WTC11 (cell line): ENCODE measurements around the gene DENND1C.

ENCODE experiments used
- CTCF ChIP-seq: fragments of 200-600 bp; IDR thresholded peaks from 2 replicates; pipeline ENCODE4 v1.8.0; 2022; ENCODE audit warnings: antibody characterized with exemption
- ELF4 ChIP-seq: sonication (generic); formaldehyde crosslinking; IDR thresholded peaks from 2 replicates; pipeline ENCODE4 v1.8.1; 2022; ENCODE audit warnings: low read depth, mild to moderate bottlenecking, moderate library complexity, missing genetic modification reagents
- FOXJ3 ChIP-seq: sonication (generic); formaldehyde crosslinking; IDR thresholded peaks from 2 replicates; pipeline ENCODE4 v1.9.0; 2021; ENCODE audit warnings: missing genetic modification reagents, mild to moderate bottlenecking, borderline replicate concordance
- JUN ChIP-seq: sonication (generic); formaldehyde crosslinking; IDR thresholded peaks from 2 replicates; pipeline ENCODE4 v1.8.0; 2023; ENCODE audit warnings: mild to moderate bottlenecking, missing genetic modification reagents
- MAX ChIP-seq: sonication (generic); formaldehyde crosslinking; IDR thresholded peaks from 2 replicates; pipeline ENCODE4 v1.8.0; 2022; ENCODE audit warnings: mild to moderate bottlenecking, missing genetic modification reagents
- NR2C2 ChIP-seq: sonication (generic); formaldehyde crosslinking; IDR thresholded peaks from 2 replicates; pipeline ENCODE4 v1.8.0; 2022; ENCODE audit warnings: mild to moderate bottlenecking, missing genetic modification reagents
- TCF7 ChIP-seq: sonication (generic); formaldehyde crosslinking; IDR thresholded peaks from 2 replicates; pipeline ENCODE4 v1.8.0; 2022; ENCODE audit warnings: mild to moderate bottlenecking, low read depth, missing genetic modification reagents, moderate library complexity
- TP53 ChIP-seq: sonication (generic); formaldehyde crosslinking; IDR thresholded peaks from 2 replicates; pipeline ENCODE4 v1.8.1; 2023; ENCODE audit warnings: mild to moderate bottlenecking, missing genetic modification reagents
- USF1 ChIP-seq: sonication (generic); formaldehyde crosslinking; IDR thresholded peaks from 2 replicates; pipeline ENCODE4 v1.8.0; 2022; ENCODE audit warnings: mild to moderate bottlenecking, missing genetic modification reagents
- USF2 ChIP-seq: sonication (generic); formaldehyde crosslinking; IDR thresholded peaks from 2 replicates; pipeline ENCODE4 v1.8.1; 2023; ENCODE audit warnings: mild to moderate bottlenecking, missing genetic modification reagents, moderate library complexity
- ZNF138 ChIP-seq: sonication (generic); formaldehyde crosslinking; conservative IDR thresholded peaks from 2 replicates; pipeline ENCODE4 v1.8.1; 2022; ENCODE audit warnings: mild to moderate bottlenecking, moderate library complexity, missing genetic modification reagents
- ZNF219 ChIP-seq: sonication (generic); formaldehyde crosslinking; IDR thresholded peaks from 2 replicates; pipeline ENCODE4 v1.8.0; 2023; ENCODE audit warnings: missing genetic modification reagents, mild to moderate bottlenecking, borderline replicate concordance
- ZNF423 ChIP-seq: fragments of 250-450 bp; sonication (Bioruptor Pico); IDR thresholded peaks from 2 replicates; pipeline ENCODE4 v2.1.2; 2022; ENCODE audit warnings: mild to moderate bottlenecking, moderate library complexity
- ZNF512 ChIP-seq: sonication (generic); formaldehyde crosslinking; IDR thresholded peaks from 2 replicates; pipeline ENCODE4 v1.8.1; 2022; ENCODE audit warnings: missing genetic modification reagents, borderline replicate concordance

- no peak for TF ChIP-seq USF2
- no peak for TF ChIP-seq CTCF
- no peak for TF ChIP-seq NR2C2 (CRISPR knock-in tag)
- TF ChIP-seq MAX (CRISPR knock-in tag) = no peak
- TF ChIP-seq TCF7 (CRISPR knock-in tag) = no peak
- no peak for TF ChIP-seq JUN (CRISPR knock-in tag)
- no peak for TF ChIP-seq ZNF423
- TF ChIP-seq USF1 (CRISPR knock-in tag) = no peak
- no peak for TF ChIP-seq ELF4
- no peak for TF ChIP-seq FOXJ3 (CRISPR knock-in tag)
- no peak for TF ChIP-seq ZNF512
- no peak for TF ChIP-seq ZNF219 (CRISPR knock-in tag)
- TF ChIP-seq TP53 (CRISPR knock-in tag) = no peak
- no peak for TF ChIP-seq ZNF138 (CRISPR knock-in tag)
Observed at GRCh38 chr19:6484230-6484629, 2.6 kb upstream of the DENND1C start.
